ENCODE results near the gene CSF2RB.

- TF ChIP-seq CTCF (IDR thresholded peaks at IDR 0.05) (no peak), EP300 (IDR thresholded peaks at IDR 0.05) (no peak), POLR2AphosphoS5 (IDR thresholded peaks at IDR 0.05) (no peak), POLR2A (IDR thresholded peaks at IDR 0.05) (no peak)
Measured at GRCh38 chr22:36867695-36868094, 45.7 kb upstream of the CSF2RB start.

All from suprapubic skin (tissue), 4 donors.